ENCODE measurements around the gene SLC15A5. TPM values are rescaled to one million over a fixed set of nuclear protein-coding genes. Genes with fewer than 3 reads are reported as not detected.

SLC15A5 gene
- total RNA-seq, 4 donors from 2014 or later: not detected

DNA sequence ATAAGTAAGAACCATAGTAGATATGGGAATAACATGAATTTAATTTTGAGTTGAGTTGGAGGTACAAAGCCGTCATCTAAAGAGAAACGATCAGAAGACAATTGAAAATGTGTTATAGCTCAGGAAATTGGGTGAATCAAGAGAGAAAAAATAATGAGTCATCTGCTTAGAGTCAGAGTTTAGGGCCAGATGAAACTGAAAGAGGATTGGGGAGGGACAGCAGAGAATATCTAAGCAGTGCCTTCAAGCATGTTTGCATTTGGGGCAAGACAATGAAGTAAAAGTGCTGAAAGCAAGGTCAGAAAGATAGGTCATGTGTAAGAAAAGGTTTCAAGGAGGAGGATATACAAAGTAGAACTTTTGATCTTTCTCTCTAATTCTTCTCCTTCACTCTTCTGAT, 49.4 kb downstream of the SLC15A5 start:
- intact Hi-C loops (cut with DNase I): no loop called here
- no peak overlapping the region for H3K4me3 ChIP-seq
- H3K4me1 ChIP-seq: no peaks in the 10 kb centered on the region
- no peaks in the 10 kb centered on the region for H3K27me3 ChIP-seq
- TF ChIP-seq, protein P1, sequence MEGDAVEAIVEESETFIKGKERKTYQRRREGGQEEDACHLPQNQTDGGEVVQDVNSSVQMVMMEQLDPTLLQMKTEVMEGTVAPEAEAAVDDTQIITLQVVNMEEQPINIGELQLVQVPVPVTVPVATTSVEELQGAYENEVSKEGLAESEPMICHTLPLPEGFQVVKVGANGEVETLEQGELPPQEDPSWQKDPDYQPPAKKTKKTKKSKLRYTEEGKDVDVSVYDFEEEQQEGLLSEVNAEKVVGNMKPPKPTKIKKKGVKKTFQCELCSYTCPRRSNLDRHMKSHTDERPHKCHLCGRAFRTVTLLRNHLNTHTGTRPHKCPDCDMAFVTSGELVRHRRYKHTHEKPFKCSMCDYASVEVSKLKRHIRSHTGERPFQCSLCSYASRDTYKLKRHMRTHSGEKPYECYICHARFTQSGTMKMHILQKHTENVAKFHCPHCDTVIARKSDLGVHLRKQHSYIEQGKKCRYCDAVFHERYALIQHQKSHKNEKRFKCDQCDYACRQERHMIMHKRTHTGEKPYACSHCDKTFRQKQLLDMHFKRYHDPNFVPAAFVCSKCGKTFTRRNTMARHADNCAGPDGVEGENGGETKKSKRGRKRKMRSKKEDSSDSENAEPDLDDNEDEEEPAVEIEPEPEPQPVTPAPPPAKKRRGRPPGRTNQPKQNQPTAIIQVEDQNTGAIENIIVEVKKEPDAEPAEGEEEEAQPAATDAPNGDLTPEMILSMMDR (IDR thresholded peaks at IDR 0.05): no peak
- TF ChIP-seq EP300 (IDR thresholded peaks at IDR 0.05) (no peak), POLR2AphosphoS5 (IDR thresholded peaks at IDR 0.05) (no peak), POLR2A (IDR thresholded peaks at IDR 0.05; ENCODE audit: low read depth) (no peak)
- H3K36me3 ChIP-seq: no peaks in the 10 kb centered on the region
- DNase-seq (ENCODE audit: extremely low spot score): no peak
- H3K27ac ChIP-seq (replicated peaks in 1 of 4): no peak overlapping the region
- WGBS: 34% methylated on average over 2 of the region's 2 CpGs
- H3K9me3 ChIP-seq: peaks cover 0 to 14% (median 4%) of the 10 kb centered on the region in 4 donors

DNA sequence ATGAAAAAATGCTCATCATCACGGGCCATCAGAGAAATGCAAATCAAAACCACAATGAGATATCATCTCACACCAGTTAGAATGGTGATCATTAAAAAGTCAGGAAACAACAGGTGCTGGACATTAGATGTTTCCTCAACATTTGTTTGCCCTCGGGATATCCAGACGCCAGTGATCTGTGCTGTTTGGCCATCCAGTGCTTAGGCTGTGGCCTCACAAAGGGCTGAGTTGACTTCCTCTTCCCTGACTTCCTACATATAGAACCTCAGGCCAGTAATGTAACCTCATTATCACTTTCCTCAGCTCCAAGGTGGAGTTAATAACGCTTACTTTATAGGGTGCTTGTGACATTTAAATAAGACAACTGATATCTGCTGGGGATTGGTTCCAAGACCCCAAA, 51.8 kb downstream of the SLC15A5 start:
- no peaks in the 10 kb centered on the region for H3K27me3 ChIP-seq
- intact Hi-C loops (cut with DNase I): no loop called here
- no peak for DNase-seq (ENCODE audit: extremely low spot score)
- no peak overlapping the region for H3K27ac ChIP-seq (replicated peaks in 1 of 4)
- no peaks in the 10 kb centered on the region for H3K36me3 ChIP-seq
- no peaks in the 10 kb centered on the region for H3K4me1 ChIP-seq
- 61% methylated on average over 4 of the region's 4 CpGs for WGBS
- H3K4me3 ChIP-seq: no peak overlapping the region
- TF ChIP-seq POLR2AphosphoS5 (IDR thresholded peaks at IDR 0.05): no peak
- TF ChIP-seq EP300 (IDR thresholded peaks at IDR 0.05): no peak
- TF ChIP-seq, protein P1 (IDR thresholded peaks at IDR 0.05): no peak
- no peak for TF ChIP-seq POLR2A (IDR thresholded peaks at IDR 0.05; ENCODE audit: low read depth)
- H3K9me3 ChIP-seq: no peaks in the 10 kb centered on the region

DNA sequence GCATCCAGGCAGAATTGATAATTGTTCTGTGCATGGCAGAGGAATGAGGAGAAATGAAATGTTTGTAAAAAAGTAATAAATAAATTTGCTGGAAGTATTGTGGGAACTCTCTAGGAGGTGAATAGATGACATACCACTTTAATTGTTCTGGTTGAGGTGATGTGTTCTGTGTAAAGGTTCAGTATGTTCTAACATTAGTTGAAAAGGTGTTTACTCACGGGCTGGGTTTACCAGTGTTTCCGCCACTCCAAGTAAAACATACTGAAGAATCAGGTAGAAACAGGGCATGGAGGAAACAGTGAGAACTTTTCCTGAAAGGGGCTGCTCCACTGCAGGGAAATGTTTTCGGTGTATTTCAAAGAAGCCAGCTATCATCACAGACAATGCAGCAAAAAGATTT, 53.3 kb downstream of the SLC15A5 start:
- intact Hi-C loops (cut with DNase I): no loop called here
- Histone ChIP-seq H3K27ac (replicated peaks in 1 of 4) (no peak overlapping the region), H3K27me3 (no peaks in the 10 kb centered on the region), H3K4me1 (no peaks in the 10 kb centered on the region), H3K36me3 (no peaks in the 10 kb centered on the region), H3K4me3 (no peak overlapping the region), H3K9me3 (no peaks in the 10 kb centered on the region)
- DNase-seq (ENCODE audit: extremely low spot score): no peak
- WGBS: 92% methylated on average over 3 of the region's 3 CpGs
- TF ChIP-seq, protein P1 (IDR thresholded peaks at IDR 0.05): no peak
- TF ChIP-seq POLR2AphosphoS5 (IDR thresholded peaks at IDR 0.05): no peak

DNA sequence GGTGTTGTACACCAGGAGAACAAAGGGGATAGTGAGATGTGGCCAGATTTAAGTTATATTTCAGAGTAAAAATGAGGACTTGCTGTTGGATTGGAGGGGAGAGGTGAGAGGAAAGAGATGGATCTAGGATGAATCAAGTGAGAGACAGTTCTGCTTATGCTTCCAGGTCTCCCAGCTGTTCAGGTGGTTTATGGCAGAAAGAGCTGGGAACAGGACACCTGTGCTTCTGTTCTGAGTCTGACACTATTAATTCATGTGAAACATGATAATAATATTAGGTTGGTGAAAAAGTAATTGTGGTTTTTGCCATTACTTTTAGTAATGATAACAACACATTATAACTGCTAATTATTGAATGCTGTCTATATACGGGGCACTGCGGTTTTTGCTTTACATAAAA, 55.7 kb downstream of the SLC15A5 start:
- intact Hi-C loops (cut with DNase I): no loop called here
- TF ChIP-seq EP300 (IDR thresholded peaks at IDR 0.05) (no peak), POLR2A (IDR thresholded peaks at IDR 0.05; ENCODE audit: low read depth) (no peak), POLR2AphosphoS5 (IDR thresholded peaks at IDR 0.05) (no peak)
- TF ChIP-seq, protein P1 (IDR thresholded peaks at IDR 0.05): no peak
- no peak overlapping the region for H3K4me3 ChIP-seq
- no peaks in the 10 kb centered on the region for H3K9me3 ChIP-seq
- no peaks in the 10 kb centered on the region for H3K27me3 ChIP-seq
- no peak for DNase-seq (ENCODE audit: extremely low spot score)
- 91% methylated on average over 2 of the region's 2 CpGs for WGBS
- no peaks in the 10 kb centered on the region for H3K36me3 ChIP-seq
- H3K4me1 ChIP-seq: no peaks in the 10 kb centered on the region
- no peak overlapping the region for H3K27ac ChIP-seq (replicated peaks in 1 of 4)

DNA sequence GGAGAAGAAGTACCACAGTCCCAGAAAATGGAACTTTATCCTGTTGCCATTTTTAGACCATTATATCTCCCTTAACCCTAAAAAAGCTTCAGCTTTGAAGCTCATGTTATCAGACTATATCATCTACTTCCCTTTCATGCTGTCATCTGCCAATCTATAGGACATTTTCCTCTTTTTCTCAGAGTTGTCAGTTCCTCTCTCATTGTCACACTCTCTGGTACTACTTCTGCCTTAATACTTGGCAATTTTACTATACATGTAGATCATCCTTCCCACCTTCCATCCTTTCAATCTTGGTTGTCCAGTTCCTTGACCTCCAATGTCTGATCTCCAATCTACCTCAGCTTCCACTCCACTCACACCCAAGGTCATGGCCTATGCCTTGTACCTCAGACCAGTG, 57.4 kb downstream of the SLC15A5 start:
- no peak for TF ChIP-seq EP300 (IDR thresholded peaks at IDR 0.05)
- TF ChIP-seq POLR2A (IDR thresholded peaks at IDR 0.05; ENCODE audit: low read depth): no peak
- TF ChIP-seq, protein P1 (IDR thresholded peaks at IDR 0.05): no peak
- TF ChIP-seq POLR2AphosphoS5 (IDR thresholded peaks at IDR 0.05): no peak
- no peak for DNase-seq (ENCODE audit: extremely low spot score)
- Histone ChIP-seq H3K4me1 (no peaks in the 10 kb centered on the region), H3K4me3 (no peak overlapping the region), H3K27ac (replicated peaks in 1 of 4) (no peak overlapping the region), H3K9me3 (no peaks in the 10 kb centered on the region), H3K27me3 (no peaks in the 10 kb centered on the region), H3K36me3 (no peaks in the 10 kb centered on the region)
- intact Hi-C loops (cut with DNase I): no loop called here
